HG03103 (cell line): ENCODE measurements around the gene SPECC1L.

Experiments
- ATAC-seq: cut with Tn5 transposase; IDR thresholded peaks from one replicate; pipeline ENCODE4 v1.9.1; 2021; ENCODE audit warnings: low read depth; ENCODE audit not compliant: unreplicated experiment

Gene SPECC1L

DNA sequence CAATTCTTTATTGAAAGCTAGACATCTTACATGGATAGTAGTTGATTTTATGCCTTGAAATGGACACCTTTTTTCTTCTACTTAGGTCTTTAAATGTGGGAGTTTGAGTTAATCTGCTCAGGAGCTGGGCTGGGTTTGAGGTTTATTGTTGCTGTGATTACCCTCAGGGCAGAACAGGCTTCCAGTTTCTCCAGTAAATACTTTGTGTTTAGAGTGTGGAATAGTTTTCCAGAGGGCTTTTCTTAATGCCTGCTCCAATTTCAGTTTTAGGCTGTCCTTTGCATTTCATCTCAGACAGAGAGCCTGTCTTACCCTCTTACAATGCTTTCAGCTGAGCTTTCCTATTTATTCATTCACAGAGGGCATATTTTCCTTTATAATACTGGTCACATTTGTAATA lies 86.9 kb downstream of the SPECC1L start:
- ATAC-seq, result no peak

GRCh38 chr22:24358105-24358836 lies 87.6 kb downstream of the SPECC1L start:
- ATAC-seq, result no peak

DNA sequence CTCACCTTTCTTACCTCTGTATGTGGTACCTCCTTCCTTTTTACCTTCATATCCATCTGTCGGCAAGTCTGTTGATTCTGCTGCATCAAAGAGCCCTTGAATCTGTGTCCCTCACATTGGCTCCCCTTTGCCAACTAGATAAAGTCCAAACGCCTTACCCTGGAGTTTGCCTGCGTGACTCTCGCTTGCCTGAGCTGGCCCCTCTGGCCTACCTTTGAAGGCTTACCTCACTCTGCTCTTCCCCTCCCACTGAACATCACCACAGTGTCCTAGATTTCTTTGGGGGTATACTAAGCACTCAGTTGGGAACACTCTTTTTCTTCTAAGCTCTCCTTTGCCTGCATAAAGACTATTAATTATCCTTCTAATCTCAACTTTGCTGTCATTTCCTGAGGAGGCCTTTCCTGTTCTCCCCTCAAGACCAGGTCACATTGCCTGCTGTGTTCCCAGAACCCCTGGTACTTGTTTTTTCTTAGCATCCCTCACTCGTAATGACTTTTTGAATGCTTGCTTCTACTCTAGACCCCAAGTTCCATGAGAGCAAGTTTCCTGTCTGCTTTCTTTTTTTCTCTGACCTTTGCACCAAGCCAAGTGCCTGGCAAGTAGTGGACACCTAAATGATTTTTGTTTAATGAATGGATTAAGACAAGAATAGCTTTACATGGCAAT lies 89.0 kb downstream of the SPECC1L start:
- no peak for ATAC-seq

DNA sequence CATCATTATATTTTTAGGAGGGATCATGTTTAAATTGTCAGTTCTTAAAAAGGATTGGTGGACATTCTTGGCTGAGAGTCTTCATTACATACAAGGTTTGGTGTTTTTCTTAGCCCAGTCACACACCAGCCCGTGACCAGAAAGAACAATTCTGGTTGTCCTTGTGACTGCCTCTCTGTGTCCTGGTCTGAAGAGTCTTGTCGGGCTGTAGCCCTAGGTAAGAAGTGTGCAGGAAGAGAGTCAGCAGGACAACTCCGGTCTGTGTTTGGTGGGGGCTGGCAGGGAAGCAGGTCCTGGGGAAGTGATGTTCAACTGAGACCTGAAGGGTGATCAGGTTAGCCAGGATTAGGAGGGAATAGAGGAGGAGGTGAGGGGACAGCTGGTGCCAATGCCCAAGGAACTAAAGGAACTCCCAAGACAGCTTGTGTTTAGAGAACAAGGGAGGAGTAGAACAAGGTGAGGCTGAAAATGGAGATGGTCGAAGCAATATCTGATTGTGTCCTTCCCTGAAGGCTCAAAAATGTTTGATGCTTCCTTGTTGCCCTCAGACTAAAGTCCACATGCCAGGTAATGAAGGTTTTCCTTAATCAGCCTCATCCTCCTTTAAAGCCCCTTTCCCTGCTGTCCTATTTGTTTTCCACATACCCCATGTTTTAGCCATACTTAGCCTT lies 91.5 kb downstream of the SPECC1L start:
- ATAC-seq, result no peak

GRCh38 chr22:24363243-24363642 lies 92.6 kb downstream of the SPECC1L start:
- no peak for ATAC-seq

DNA sequence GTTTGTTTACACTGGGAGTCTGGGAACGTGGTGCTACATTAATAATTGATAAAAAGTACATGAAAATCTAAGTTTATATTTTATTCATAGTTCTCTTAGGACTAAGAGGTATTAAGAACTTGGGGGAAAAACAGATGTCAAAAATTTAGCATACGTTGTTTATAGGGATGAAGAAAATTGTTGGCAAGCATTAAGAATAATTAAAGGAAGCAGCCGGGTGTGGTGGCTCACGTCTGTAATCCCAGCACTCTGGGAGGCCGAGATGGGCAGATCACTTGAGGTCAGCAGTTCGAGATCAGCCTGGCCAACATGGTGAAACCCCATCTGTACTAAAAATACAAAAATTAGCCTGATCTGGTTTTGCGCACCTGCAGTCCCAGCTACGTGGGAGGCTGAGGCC lies 96.1 kb downstream of the SPECC1L start:
- no peak for ATAC-seq

GRCh38 chr22:24367841-24368240 lies 97.2 kb downstream of the SPECC1L start:
- ATAC-seq, result no peak

- no peak for ATAC-seq
Observed at GRCh38 chr22:24370401-24370800, 99.8 kb downstream of the SPECC1L start.

DNA sequence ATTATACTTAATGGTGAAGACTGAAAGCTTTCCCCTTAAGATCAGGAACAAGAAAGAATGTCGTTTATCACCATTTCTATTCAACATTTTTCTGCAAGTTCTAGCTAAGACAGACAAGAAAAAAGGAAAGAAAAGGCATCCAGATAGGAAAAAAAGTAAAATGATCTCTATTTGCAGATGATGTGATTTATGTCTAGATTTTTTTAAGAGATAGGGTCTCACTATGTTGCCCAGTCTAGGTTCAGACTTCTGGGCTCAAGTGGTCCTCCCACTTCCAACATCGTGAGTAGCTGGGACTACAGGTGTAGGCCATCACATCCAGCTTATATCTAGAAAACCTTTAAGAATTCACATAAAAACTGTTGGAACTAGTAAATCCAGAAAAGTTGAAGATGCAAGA lies 105.4 kb downstream of the SPECC1L start:
- no peak for ATAC-seq

GRCh38 chr22:24376586-24376985 lies 106.0 kb downstream of the SPECC1L start:
- no peak for ATAC-seq

DNA sequence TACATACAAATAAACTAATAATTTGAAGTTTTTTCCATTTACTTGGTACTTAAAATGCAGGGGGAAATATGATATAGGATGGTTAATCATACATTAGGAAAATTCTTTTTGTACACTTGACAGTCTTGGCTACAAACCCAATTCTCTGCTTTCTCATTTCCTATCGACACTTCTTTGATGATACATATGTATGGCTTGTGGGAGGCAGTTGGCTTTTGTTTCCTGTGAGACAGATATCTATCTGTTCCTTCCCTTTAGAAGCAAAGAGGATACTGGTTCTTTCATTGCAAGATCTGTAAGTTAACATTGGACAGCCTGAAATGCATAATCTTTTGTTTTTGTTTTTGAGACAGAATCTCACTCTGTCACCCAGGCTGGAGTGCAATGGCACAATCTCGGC lies 108.9 kb downstream of the SPECC1L start:
- ATAC-seq, result no peak

GRCh38 chr22:24380220-24380904 lies 109.7 kb downstream of the SPECC1L start:
- no peak for ATAC-seq

DNA sequence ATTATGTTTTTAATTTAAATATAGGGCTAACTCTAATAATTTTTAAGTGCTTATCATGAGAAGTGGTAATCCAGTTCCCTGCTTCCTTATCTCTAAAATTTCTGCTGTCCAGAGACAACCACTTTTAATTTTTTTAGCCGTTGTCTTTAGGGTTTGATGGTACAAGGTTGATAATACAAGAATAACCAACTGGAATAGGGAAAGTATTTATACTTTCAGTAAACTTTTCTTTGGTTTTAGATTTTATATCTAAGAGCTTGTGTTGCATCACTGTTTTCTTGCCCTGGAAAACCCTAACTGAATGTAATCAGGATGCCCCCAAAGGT lies 110.2 kb downstream of the SPECC1L start:
- ATAC-seq, result no peak

DNA sequence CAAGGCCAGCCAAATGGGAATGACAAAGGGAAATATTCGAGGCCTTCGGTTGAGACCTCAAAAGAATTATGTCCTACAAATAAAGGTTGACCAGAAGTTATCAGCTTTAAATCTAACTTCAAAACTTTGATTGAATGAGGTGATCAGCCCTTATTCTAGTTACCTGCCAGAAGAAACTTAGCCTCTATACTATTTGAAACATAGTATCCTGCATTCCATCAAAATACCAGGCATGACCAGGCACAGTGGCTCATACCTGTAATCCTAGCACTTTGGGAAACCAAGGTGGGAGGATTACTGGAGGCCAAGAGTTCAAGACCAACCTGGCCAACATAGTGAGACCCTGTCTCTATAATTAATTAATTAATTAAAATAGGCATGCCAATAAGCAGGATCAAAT lies 112.4 kb downstream of the SPECC1L start:
- ATAC-seq, result no peak

DNA sequence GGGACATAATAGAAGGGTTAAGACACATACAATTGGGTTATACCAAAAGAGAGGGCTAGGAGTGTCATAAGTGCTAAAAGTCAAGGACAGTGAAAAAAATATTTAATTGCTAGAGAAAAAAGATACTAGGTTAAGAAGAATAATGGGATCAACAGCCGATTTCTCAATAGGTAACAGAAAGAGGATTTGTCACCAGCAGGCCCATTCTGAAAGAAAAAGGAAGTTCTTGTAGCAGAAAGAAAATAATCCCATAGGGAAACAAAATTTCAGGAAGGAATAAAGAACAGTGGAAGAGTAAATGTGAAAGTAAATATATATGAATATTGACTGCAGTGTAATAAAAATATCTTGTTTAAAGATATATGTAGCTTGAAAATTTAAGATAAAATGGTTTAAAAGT lies 113.5 kb downstream of the SPECC1L start:
- ATAC-seq, result no peak

DNA sequence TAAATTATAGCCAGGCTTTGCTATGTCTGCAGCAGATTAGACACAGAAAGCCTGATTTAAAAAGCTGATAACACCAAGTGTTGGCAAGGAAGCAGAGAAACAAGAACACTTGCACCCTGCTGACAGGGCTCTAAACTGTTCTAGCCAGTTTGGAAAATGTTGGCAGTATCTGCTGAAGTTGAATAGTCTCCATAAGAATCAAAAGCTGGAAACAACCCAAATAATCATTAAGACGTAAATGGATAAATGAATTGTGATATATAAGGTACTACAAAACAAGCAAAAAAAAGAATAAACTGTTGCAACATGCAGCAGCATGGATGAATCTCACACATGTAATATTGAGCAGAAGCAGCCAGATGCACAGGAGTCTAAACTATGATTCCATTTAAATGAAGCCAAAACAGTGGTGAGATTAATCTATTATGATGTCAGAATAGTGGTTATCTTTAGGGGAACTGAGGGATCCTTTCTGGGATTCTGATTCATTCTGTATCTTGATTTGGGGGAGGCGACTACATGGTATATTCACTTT lies 116.4 kb downstream of the SPECC1L start:
- ATAC-seq, result no peak

DNA sequence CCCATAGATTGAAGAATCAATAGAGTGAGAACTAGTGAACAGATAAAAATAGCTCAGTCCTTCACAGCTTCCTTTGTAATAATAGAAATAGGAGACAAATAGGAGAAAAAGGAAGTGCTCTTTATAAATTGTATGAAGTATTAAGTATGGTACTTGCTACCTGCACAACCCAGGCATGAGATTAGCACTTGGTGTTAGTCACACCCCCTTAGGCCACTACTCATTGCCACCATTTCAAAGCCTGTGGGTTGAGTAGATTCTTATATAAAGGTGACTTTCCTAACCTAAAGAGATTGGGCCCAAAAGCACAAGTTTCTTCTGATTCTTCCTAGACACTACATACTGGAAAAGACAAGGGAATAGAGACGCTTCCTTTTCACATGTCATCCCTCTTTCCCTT lies 119.0 kb downstream of the SPECC1L start:
- no peak for ATAC-seq

DNA sequence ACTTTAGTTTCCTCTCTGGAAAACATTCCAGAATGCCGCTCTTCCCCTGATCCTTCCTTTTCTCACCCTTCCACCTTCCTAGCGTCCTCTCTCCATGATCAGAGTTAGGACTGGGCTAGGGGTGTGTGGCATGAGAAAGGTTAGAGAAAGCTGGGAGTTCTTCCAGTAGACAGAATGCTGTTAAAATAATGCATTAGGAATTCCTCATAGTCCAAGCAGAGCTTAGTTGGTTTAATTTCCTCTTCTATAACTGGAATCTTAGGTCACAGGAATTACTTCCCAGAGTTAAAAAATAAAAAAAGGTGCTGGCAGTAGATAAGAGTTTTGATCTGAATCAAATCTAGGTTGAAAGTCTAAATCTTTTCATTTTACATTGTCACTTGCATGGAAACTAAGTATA lies 119.5 kb downstream of the SPECC1L start:
- no peak for ATAC-seq

DNA sequence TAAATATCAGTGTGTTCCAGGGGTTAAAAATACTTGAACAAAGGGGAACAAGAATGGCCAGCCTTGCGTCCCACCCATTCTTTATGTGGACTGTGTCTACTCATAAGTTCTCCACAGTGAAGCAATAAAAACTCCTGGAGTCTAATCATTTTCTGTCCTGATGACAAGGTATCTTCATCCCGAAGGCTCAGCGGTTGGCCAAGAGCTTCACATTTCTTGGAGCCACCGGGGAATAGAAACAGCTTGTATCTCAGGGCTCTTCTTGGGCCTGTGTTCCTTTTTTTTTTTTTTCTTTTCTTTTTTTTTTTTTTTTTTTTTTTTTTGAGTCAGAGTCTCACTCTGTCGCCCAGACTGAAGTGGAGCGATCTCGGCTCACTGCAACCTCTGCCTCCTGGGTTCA lies 119.9 kb downstream of the SPECC1L start:
- ATAC-seq, result no peak

GRCh38 chr22:24391836-24392217 lies 121.2 kb downstream of the SPECC1L start:
- ATAC-seq, result no peak

DNA sequence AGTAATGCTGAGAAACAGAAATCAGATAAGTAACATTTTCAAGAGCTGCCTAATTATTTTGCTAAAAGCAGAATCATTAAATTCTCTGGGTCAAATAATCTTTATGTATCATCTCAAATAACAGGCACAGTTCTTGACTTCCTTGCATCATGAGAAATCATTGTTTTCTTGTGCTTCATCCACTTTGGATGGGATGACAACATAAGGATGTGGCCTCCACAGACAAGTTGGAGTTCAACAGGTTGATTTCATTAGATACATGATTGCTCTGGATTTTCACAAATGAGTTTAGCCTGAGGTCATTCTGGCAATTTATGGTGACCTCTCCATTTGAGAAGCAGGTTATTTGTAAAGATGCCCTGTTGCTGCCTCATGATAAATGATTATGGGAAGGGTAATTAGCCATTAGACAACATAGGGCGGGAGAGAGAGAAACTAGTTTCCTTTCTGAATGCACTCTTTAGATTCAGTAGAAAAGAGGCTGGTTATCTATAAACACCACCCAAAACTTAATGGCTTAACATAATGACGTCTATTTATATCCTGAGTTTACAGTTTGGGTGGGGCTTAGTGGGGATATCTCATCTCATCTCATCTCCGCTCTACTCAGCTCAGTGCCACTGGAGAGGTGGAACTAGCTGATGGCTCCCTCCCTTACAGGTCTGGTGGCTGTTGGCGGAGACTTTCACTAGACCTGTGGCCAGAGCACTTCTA lies 121.7 kb downstream of the SPECC1L start:
- no peak for ATAC-seq
